Glutamatergic neuron (in vitro differentiated cells): ENCODE results near the gene EFNA2. TPM values are rescaled to one million over a fixed set of nuclear protein-coding genes. Genes with fewer than 3 reads are reported as not detected.

Experiments
- DNase-seq: peaks from one replicate; pipeline ENCODE4 v3.0.0; 2022
- H3K27ac Mint-ChIP-seq: one replicate; pipeline ENCODE4 v1.8.0; 2020; ENCODE audit warnings: mild to moderate bottlenecking, mixed read lengths, inconsistent platforms; ENCODE audit not compliant: unreplicated experiment
- H3K27me3 Mint-ChIP-seq: one replicate; pipeline ENCODE4 v1.8.0; 2020; ENCODE audit warnings: mild to moderate bottlenecking, moderate library complexity, mixed read lengths, inconsistent platforms; ENCODE audit not compliant: unreplicated experiment
- H3K36me3 Mint-ChIP-seq: one replicate; pipeline ENCODE4 v1.8.0; 2020; ENCODE audit warnings: mild to moderate bottlenecking, mixed read lengths, inconsistent platforms; ENCODE audit not compliant: unreplicated experiment
- H3K4me1 Mint-ChIP-seq: one replicate; pipeline ENCODE4 v1.8.0; 2020; ENCODE audit warnings: mild to moderate bottlenecking, low read depth, mixed read lengths, inconsistent platforms; ENCODE audit not compliant: unreplicated experiment
- H3K4me3 Mint-ChIP-seq: one replicate; pipeline ENCODE4 v1.8.0; 2020; ENCODE audit warnings: mild to moderate bottlenecking, mixed read lengths, inconsistent platforms; ENCODE audit not compliant: unreplicated experiment
- H3K9me3 Mint-ChIP-seq: one replicate; pipeline ENCODE4 v1.8.0; 2020; ENCODE audit warnings: mild to moderate bottlenecking, moderate library complexity, mixed read lengths, inconsistent platforms; ENCODE audit not compliant: unreplicated experiment
- CTCF ChIP-seq: fragments of 200-600 bp; sonication (generic); IDR thresholded peaks from one replicate; pipeline ENCODE4 v1.5.0; 2021; ENCODE audit not compliant: partially characterized antibody, unreplicated experiment
- total RNA-seq: library from RNA; stranded (reverse); fragmentation: NEBNext Ultra II Directional; extraction: Animal tissue kit (Norgen Biotek cat#: 25700); gene quantifications from one replicate; pipeline ENCODE4 v1.2.1, GENCODE V29; 2021; ENCODE audit not compliant: unreplicated experiment

The EFNA2 gene
- total RNA-seq, 1 donor from 2014 or later, result 61.4 TPM

GRCh38 chr19:1296078-1296477 is 10.4 kb downstream of the EFNA2 start:
- Mint-ChIP-seq H3K27me3 (peaks cover 5% of the 10 kb centered on the region), H3K9me3 (peaks cover 2% of the 10 kb centered on the region), H3K36me3 (no peaks in the 10 kb centered on the region), H3K4me1 (no peaks in the 10 kb centered on the region), H3K4me3 (no peak overlapping the region), H3K27ac (no peak overlapping the region)
- no peak for DNase-seq
- no peak for TF ChIP-seq CTCF

DNA sequence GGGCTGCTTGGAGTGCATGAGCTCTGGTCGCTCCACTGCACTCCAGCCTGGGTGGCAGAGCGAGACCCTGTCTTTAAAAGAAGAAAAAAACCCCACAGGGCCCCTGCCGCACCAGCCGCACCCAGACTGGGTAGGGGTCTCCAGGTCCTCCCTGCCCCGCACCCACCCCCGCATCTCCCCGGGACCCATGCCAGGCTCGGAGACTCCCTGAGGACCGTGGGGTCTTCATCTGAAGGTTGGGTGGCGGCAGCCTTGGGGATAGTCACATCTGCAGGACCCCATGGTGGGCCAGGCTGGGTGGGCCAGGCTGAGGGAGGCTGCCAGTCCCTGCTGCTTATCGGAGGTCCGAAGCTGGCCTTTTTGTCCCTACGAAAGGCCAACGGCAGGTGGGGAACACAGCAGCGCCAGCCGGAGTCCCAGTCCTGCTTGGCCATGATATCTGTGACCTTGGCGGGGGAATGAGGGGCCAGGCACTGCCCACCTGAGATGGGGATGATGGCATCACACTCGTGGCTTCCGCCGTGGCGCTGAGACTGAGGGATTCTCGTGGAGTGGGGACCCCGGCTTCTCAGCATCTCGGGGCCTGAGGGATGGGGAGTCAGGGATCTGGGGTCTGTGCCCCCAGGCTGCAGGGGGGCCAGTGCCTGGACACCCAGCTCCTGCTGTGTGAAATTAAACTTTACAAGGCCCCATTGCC is 11.1 kb downstream of the EFNA2 start:
- TF ChIP-seq CTCF, result no peak
- Mint-ChIP-seq H3K4me1 (no peaks in the 10 kb centered on the region), H3K36me3 (no peaks in the 10 kb centered on the region), H3K9me3 (peaks cover 2% of the 10 kb centered on the region), H3K27me3 (peaks cover 5% of the 10 kb centered on the region), H3K27ac (no peak overlapping the region), H3K4me3 (no peak overlapping the region)
- no peak for DNase-seq

DNA sequence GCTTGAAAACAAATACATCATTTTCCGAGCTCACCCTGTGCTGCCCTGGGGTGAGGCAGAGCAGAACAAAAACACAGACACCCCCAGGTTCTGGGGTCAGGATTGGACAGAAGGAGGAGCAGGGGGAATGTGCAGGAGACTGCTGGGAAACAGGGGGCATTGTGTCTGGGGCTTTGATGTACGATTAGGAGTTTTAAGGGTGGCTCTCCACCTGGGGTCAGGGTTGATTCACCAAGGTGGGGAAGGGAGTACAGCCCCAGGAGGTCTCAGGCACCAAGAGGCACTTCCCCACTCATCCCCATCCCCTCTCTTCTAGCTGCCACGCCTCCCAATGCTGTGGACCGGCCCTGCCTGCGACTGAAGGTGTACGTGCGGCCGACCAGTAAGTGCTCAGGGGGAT is 12.6 kb downstream of the EFNA2 start:
- no peak overlapping the region for H3K4me3 Mint-ChIP-seq
- no peak overlapping the region for H3K27ac Mint-ChIP-seq
- no peaks in the 10 kb centered on the region for H3K4me1 Mint-ChIP-seq
- H3K9me3 Mint-ChIP-seq, result peaks cover 5% of the 10 kb centered on the region
- DNase-seq, result no peak
- peaks cover 5% of the 10 kb centered on the region for H3K27me3 Mint-ChIP-seq
- TF ChIP-seq CTCF, result no peak
- H3K36me3 Mint-ChIP-seq, result no peaks in the 10 kb centered on the region

DNA sequence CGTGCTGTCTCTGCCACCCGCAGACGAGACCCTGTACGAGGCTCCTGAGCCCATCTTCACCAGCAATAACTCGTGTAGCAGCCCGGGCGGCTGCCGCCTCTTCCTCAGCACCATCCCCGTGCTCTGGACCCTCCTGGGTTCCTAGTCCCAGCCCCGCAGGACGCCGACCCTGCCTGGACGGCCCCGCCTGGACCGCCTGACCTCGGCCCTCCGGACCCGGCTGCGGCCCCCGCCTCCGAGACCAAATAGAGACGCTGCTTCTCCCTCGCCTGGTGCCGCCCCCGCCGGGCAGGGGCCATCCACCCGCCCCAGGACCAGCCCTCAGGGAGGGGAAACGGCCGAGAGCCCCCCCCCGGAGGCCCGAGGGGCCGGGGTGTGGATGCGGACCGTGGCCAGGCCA is 14.1 kb downstream of the EFNA2 start:
- TF ChIP-seq CTCF, result no peak

DNA sequence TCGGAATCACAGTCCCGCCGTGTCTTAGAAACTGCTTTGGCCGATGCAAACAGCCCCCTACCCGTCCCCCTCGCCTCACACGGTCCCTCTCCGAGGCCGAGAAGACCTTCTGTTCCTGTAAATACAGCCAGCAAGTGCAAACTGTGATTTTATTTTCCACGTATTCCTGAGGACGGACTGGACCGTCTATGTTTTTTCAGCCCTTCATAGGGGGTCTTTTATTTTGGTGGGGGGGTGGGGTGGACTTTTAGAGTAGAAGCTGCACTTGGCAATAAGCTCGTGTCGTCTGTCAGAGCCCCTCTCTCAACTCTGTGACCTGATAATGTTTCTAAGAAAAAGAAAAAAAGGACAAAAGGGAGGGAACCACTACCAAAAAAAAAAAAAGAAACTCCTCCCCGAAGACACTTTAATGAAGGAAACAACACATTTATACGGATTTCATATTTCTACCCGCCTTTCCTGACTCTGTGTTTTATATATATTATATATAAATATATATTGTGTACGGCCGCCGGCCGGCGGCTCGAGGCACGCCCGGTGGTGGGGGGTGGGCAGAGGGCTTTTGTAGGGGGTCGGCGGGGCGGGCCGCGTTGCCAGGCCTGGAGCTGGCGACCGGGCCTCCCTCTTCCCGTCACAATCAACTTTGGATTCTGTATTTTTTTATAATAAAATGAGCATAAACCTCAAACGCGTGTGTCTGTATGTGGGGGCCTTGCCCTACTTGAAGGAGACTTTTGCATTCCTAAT is 15.2 kb downstream of the EFNA2 start:
- Mint-ChIP-seq H3K4me1 (no peaks in the 10 kb centered on the region), H3K4me3 (no peak overlapping the region), H3K9me3 (peaks cover 5% of the 10 kb centered on the region), H3K36me3 (no peaks in the 10 kb centered on the region), H3K27me3 (peaks cover 2% of the 10 kb centered on the region), H3K27ac (no peak overlapping the region)
- no peak for TF ChIP-seq CTCF
- DNase-seq, result no peak

More for the DNA sequence above, 14.1 kb downstream of the EFNA2 start:
- no peak overlapping the region for H3K27ac Mint-ChIP-seq
- no peaks in the 10 kb centered on the region for H3K36me3 Mint-ChIP-seq
- no peak for DNase-seq
- peaks cover 2% of the 10 kb centered on the region for H3K27me3 Mint-ChIP-seq
- H3K4me3 Mint-ChIP-seq, result no peak overlapping the region
- peaks cover 5% of the 10 kb centered on the region for H3K9me3 Mint-ChIP-seq
- H3K4me1 Mint-ChIP-seq, result no peaks in the 10 kb centered on the region
